Neural progenitor cell (in vitro differentiated cells): ENCODE results near the gene MYOG.

Source experiments
- CTCF ChIP-seq: fragments of 200-600 bp; sonication (generic); IDR thresholded peaks from 2 replicates; pipeline ENCODE4 v1.5.1; 2017; ENCODE audit warnings: antibody characterized with exemption, mild to moderate bottlenecking
- EZH2 ChIP-seq: fragments of 200-600 bp; sonication (generic); IDR thresholded peaks from 2 replicates; pipeline ENCODE4 v1.6.1; 2017; ENCODE audit warnings: antibody characterized with exemption, mild to moderate bottlenecking, moderate library complexity
- EZH2phosphoT487 ChIP-seq: fragments of 200-600 bp; sonication (generic); IDR thresholded peaks from 2 replicates; pipeline ENCODE4 v1.6.1; 2017; ENCODE audit warnings: antibody characterized with exemption

- TF ChIP-seq CTCF (no peak), EZH2 (no peak), EZH2phosphoT487 (no peak)
These were observed 35.0 kb downstream of the MYOG start for GRCh38 chr1:203050826-203051225.
